GM23248 (cell line): ENCODE data around the gene EHD3.

Experiments
- EZH2 ChIP-seq: fragments of 200-600 bp; sonication (generic); IDR thresholded peaks from 2 replicates; pipeline ENCODE4 v1.6.1; 2018; ENCODE audit warnings: antibody characterized with exemption, mild to moderate bottlenecking; ENCODE audit not compliant: insufficient read depth, poor library complexity, severe bottlenecking
- EZH2phosphoT487 ChIP-seq: fragments of 200-600 bp; sonication (generic); IDR thresholded peaks from 2 replicates; pipeline ENCODE4 v1.6.1; 2018; ENCODE audit warnings: antibody characterized with exemption, moderate library complexity, mild to moderate bottlenecking, low read depth; ENCODE audit not compliant: insufficient read depth

GRCh38 chr2:31191931-31192330 is 42.0 kb upstream of the EHD3 start:
- TF ChIP-seq EZH2 (no peak), EZH2phosphoT487 (no peak)
